ENCODE measurements around the gene DCAF8L2. TPM values are rescaled to one million over a fixed set of nuclear protein-coding genes. Genes with fewer than 3 reads are reported as not detected.

DCAF8L2 gene
- total and polyA plus RNA-seq, 2 experiments from 2014 or later: not detected

DNA sequence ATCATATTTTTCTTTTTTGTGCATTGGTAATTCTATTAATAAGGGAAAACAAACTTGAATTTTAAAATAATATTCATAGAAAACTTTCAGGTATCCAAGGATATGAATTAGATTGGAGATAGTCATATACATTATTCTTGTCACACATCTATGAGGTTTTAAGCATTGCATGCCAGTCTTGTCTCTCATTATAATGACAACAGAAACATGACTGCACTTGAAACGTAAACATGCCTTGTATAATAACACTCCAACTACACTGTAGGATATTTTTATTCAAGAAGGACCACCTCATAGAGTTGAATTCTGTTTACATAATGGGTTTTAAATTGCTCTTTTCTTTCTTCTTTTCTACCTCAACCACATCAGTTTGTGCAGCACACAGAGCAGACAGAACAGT is 104.5 kb downstream of the DCAF8L2 start:
- Mint-ChIP-seq H3K4me3 (no peak overlapping the region), H3K9me3 (no peaks in the 10 kb centered on the region), H3K4me1 (peaks cover 6% of the 10 kb centered on the region; the same call in 2 of the 3 replicates), H3K27ac (no peak overlapping the region), H3K27me3 (ENCODE audit: insufficient read depth, low read depth, poor library complexity) (no peaks in the 10 kb centered on the region), H3K36me3 (ENCODE audit: low read depth) (no peaks in the 10 kb centered on the region)
- Histone ChIP-seq H3K4me1 (ENCODE audit: insufficient read depth) (no peaks in the 10 kb centered on the region), H3F3A (replicated peaks; ENCODE audit: low read depth) (no peaks in the 10 kb centered on the region), H3K4me2 (no peak overlapping the region), H4K20me1 (replicated peaks; ENCODE audit: insufficient read depth) (no peaks in the 10 kb centered on the region), H3K79me2 (replicated peaks; ENCODE audit: insufficient read depth) (no peaks in the 10 kb centered on the region), H3K36me3 (ENCODE audit: insufficient read depth) (no peaks in the 10 kb centered on the region), H3K27ac (ENCODE audit: low read depth) (no peak overlapping the region), H3K9me2 (ENCODE audit: insufficient read depth) (no peaks in the 10 kb centered on the region), H3K27me3 (ENCODE audit: insufficient read depth) (no peaks in the 10 kb centered on the region), H3K4me3 (no peak overlapping the region), H2AFZ (no peak overlapping the region)
- ATAC-seq: no peak
- TF ChIP-seq CREB1 (CRISPR knock-in tag; IDR thresholded peaks at IDR 0.05; ENCODE audit: low read depth) (no peak), STAT1 (IDR thresholded peaks at IDR 0.05; ENCODE audit: unreplicated experiment) (no peak), NANOG (IDR thresholded peaks at IDR 0.05; ENCODE audit: borderline replicate concordance) (no peak), JUNB (IDR thresholded peaks at IDR 0.05; ENCODE audit: unreplicated experiment) (no peak), EZH2phosphoT487 (IDR thresholded peaks at IDR 0.05; ENCODE audit: unreplicated experiment) (no peak), POLR2AphosphoS5 (IDR thresholded peaks at IDR 0.05; ENCODE audit: low read depth) (no peak), EZH2 (IDR thresholded peaks at IDR 0.05; ENCODE audit: low read depth, unreplicated experiment) (no peak), ZNF331 (CRISPR knock-in tag; IDR thresholded peaks at IDR 0.05; ENCODE audit: low read depth) (no peak), ZNF114 (CRISPR knock-in tag; IDR thresholded peaks at IDR 0.05) (no peak)
- TF ChIP-seq, protein P1, sequence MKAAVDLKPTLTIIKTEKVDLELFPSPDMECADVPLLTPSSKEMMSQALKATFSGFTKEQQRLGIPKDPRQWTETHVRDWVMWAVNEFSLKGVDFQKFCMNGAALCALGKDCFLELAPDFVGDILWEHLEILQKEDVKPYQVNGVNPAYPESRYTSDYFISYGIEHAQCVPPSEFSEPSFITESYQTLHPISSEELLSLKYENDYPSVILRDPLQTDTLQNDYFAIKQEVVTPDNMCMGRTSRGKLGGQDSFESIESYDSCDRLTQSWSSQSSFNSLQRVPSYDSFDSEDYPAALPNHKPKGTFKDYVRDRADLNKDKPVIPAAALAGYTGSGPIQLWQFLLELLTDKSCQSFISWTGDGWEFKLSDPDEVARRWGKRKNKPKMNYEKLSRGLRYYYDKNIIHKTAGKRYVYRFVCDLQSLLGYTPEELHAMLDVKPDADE (IDR thresholded peaks at IDR 0.05): no peak
- TF ChIP-seq, protein P2, sequence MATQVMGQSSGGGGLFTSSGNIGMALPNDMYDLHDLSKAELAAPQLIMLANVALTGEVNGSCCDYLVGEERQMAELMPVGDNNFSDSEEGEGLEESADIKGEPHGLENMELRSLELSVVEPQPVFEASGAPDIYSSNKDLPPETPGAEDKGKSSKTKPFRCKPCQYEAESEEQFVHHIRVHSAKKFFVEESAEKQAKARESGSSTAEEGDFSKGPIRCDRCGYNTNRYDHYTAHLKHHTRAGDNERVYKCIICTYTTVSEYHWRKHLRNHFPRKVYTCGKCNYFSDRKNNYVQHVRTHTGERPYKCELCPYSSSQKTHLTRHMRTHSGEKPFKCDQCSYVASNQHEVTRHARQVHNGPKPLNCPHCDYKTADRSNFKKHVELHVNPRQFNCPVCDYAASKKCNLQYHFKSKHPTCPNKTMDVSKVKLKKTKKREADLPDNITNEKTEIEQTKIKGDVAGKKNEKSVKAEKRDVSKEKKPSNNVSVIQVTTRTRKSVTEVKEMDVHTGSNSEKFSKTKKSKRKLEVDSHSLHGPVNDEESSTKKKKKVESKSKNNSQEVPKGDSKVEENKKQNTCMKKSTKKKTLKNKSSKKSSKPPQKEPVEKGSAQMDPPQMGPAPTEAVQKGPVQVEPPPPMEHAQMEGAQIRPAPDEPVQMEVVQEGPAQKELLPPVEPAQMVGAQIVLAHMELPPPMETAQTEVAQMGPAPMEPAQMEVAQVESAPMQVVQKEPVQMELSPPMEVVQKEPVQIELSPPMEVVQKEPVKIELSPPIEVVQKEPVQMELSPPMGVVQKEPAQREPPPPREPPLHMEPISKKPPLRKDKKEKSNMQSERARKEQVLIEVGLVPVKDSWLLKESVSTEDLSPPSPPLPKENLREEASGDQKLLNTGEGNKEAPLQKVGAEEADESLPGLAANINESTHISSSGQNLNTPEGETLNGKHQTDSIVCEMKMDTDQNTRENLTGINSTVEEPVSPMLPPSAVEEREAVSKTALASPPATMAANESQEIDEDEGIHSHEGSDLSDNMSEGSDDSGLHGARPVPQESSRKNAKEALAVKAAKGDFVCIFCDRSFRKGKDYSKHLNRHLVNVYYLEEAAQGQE (IDR thresholded peaks at IDR 0.05; ENCODE audit: unreplicated experiment): no peak
- TF ChIP-seq, protein P3, sequence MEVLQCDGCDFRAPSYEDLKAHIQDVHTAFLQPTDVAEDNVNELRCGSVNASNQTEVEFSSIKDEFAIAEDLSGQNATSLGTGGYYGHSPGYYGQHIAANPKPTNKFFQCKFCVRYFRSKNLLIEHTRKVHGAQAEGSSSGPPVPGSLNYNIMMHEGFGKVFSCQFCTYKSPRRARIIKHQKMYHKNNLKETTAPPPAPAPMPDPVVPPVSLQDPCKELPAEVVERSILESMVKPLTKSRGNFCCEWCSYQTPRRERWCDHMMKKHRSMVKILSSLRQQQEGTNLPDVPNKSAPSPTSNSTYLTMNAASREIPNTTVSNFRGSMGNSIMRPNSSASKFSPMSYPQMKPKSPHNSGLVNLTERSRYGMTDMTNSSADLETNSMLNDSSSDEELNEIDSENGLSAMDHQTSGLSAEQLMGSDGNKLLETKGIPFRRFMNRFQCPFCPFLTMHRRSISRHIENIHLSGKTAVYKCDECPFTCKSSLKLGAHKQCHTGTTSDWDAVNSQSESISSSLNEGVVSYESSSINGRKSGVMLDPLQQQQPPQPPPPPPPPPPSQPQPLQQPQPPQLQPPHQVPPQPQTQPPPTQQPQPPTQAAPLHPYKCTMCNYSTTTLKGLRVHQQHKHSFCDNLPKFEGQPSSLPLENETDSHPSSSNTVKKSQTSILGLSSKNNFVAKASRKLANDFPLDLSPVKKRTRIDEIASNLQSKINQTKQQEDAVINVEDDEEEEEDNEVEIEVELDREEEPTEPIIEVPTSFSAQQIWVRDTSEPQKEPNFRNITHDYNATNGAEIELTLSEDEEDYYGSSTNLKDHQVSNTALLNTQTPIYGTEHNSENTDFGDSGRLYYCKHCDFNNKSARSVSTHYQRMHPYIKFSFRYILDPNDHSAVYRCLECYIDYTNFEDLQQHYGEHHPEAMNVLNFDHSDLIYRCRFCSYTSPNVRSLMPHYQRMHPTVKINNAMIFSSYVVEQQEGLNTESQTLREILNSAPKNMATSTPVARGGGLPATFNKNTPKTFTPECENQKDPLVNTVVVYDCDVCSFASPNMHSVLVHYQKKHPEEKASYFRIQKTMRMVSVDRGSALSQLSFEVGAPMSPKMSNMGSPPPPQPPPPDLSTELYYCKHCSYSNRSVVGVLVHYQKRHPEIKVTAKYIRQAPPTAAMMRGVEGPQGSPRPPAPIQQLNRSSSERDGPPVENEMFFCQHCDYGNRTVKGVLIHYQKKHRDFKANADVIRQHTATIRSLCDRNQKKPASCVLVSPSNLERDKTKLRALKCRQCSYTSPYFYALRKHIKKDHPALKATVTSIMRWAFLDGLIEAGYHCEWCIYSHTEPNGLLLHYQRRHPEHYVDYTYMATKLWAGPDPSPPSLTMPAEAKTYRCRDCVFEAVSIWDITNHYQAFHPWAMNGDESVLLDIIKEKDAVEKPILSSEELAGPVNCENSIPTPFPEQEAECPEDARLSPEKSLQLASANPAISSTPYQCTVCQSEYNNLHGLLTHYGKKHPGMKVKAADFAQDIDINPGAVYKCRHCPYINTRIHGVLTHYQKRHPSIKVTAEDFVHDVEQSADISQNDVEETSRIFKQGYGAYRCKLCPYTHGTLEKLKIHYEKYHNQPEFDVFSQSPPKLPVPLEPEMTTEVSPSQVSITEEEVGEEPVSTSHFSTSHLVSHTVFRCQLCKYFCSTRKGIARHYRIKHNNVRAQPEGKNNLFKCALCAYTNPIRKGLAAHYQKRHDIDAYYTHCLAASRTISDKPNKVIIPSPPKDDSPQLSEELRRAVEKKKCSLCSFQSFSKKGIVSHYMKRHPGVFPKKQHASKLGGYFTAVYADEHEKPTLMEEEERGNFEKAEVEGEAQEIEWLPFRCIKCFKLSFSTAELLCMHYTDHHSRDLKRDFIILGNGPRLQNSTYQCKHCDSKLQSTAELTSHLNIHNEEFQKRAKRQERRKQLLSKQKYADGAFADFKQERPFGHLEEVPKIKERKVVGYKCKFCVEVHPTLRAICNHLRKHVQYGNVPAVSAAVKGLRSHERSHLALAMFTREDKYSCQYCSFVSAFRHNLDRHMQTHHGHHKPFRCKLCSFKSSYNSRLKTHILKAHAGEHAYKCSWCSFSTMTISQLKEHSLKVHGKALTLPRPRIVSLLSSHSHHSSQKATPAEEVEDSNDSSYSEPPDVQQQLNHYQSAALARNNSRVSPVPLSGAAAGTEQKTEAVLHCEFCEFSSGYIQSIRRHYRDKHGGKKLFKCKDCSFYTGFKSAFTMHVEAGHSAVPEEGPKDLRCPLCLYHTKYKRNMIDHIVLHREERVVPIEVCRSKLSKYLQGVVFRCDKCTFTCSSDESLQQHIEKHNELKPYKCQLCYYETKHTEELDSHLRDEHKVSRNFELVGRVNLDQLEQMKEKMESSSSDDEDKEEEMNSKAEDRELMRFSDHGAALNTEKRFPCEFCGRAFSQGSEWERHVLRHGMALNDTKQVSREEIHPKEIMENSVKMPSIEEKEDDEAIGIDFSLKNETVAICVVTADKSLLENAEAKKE (CRISPR knock-in tag; IDR thresholded peaks at IDR 0.05): no peak
- TF ChIP-seq, protein P4, sequence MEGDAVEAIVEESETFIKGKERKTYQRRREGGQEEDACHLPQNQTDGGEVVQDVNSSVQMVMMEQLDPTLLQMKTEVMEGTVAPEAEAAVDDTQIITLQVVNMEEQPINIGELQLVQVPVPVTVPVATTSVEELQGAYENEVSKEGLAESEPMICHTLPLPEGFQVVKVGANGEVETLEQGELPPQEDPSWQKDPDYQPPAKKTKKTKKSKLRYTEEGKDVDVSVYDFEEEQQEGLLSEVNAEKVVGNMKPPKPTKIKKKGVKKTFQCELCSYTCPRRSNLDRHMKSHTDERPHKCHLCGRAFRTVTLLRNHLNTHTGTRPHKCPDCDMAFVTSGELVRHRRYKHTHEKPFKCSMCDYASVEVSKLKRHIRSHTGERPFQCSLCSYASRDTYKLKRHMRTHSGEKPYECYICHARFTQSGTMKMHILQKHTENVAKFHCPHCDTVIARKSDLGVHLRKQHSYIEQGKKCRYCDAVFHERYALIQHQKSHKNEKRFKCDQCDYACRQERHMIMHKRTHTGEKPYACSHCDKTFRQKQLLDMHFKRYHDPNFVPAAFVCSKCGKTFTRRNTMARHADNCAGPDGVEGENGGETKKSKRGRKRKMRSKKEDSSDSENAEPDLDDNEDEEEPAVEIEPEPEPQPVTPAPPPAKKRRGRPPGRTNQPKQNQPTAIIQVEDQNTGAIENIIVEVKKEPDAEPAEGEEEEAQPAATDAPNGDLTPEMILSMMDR (conservative IDR thresholded peaks at IDR 0.05; ENCODE audit: low read depth in 2 of 2): no peak
- no peak for DNase-seq (ENCODE audit: low spot score)
